Keratinocyte (primary cell): Measurements from ENCODE around the gene EIF2AK2. TPM values are rescaled to one million over a fixed set of nuclear protein-coding genes. Genes with fewer than 3 reads are reported as not detected.

Source experiments
- DNase-seq: peaks from one replicate; pipeline ENCODE4 v3.0.0-alpha.2; 2011; ENCODE audit warnings: low read depth, missing footprints, low spot score
- FAIRE-seq: peaks from 2 replicates; lab custom pipeline; 2011; peaks lifted over from hg19 to GRCh38; lab: Jason Lieb, UNC
- H2AFZ ChIP-seq: 2 replicates; pipeline ENCODE4 v1.6.0; 2012; ENCODE audit warnings: low read length, control low read depth, inconsistent platforms; ENCODE audit not compliant: control insufficient read depth
- H3K27ac ChIP-seq: 2 replicates; pipeline ENCODE4 v1.5.1; 2011; ENCODE audit warnings: low read length; ENCODE audit not compliant: control insufficient read depth, insufficient read depth
- H3K27me3 ChIP-seq: 3 replicates; pipeline ENCODE4 v1.6.0; 2011; ENCODE audit warnings: low read length; ENCODE audit not compliant: control insufficient read depth, insufficient read depth; ENCODE audit errors: extremely low read depth
- H3K36me3 ChIP-seq, 2 experiments: 2 replicates in 1 of 2; 3 replicates in 1 of 2; pipeline ENCODE4 v1.5.1; 2011; ENCODE audit warnings: low read length in 2 of 2, mild to moderate bottlenecking in 1 of 2; ENCODE audit not compliant: control insufficient read depth in 2 of 2, insufficient read depth in 2 of 2; ENCODE audit errors: extremely low read depth in 1 of 2
- H3K4me1 ChIP-seq: 3 replicates; pipeline ENCODE4 v1.5.1; 2011; ENCODE audit warnings: low read length; ENCODE audit not compliant: control insufficient read depth, insufficient read depth; ENCODE audit errors: extremely low read depth
- H3K4me2 ChIP-seq: 3 replicates; pipeline ENCODE4 v1.6.0; 2011; ENCODE audit warnings: low read depth, low read length; ENCODE audit not compliant: control insufficient read depth, insufficient read depth; ENCODE audit errors: extremely low read depth
- H3K4me3 ChIP-seq, 3 experiments: fragments of 200-600 bp in 1 of 3; sonication (generic) in 1 of 3; 2 replicates in 2 of 3; 3 replicates in 1 of 3; pipeline ENCODE4 v1.5.1; 2011 to 2016; ENCODE audit warnings: low read length in 3 of 3, mild to moderate bottlenecking in 3 of 3, control low read depth in 2 of 3, inconsistent platforms in 1 of 3, low read depth in 1 of 3, mixed read lengths in 1 of 3, mixed run types in 1 of 3, moderate library complexity in 1 of 3; ENCODE audit not compliant: control insufficient read depth in 2 of 3, insufficient read depth in 2 of 3; ENCODE audit errors: extremely low read depth in 1 of 3
- H3K79me2 ChIP-seq: 2 replicates; pipeline ENCODE4 v1.6.0; 2012; ENCODE audit warnings: low read length; ENCODE audit not compliant: control insufficient read depth, insufficient read depth
- H3K9ac ChIP-seq: 3 replicates; pipeline ENCODE4 v1.6.0; 2011; ENCODE audit warnings: low read length; ENCODE audit not compliant: control insufficient read depth, insufficient read depth; ENCODE audit errors: extremely low read depth
- H3K9me1 ChIP-seq: 3 replicates; pipeline ENCODE4 v1.6.0; 2011; ENCODE audit warnings: low read length; ENCODE audit not compliant: control insufficient read depth, insufficient read depth; ENCODE audit errors: extremely low read depth
- H3K9me3 ChIP-seq: 2 replicates; pipeline ENCODE4 v1.5.1; 2012; ENCODE audit warnings: low read depth, low read length; ENCODE audit not compliant: control insufficient read depth
- H4K20me1 ChIP-seq: 3 replicates; pipeline ENCODE4 v1.6.0; 2011; ENCODE audit warnings: low read length; ENCODE audit not compliant: control insufficient read depth, insufficient read depth; ENCODE audit errors: extremely low read depth
- EZH2 ChIP-seq: IDR thresholded peaks from one replicate; pipeline ENCODE4 v1.6.1; 2012; ENCODE audit warnings: inconsistent platforms, mild to moderate bottlenecking, low read length, moderate library complexity
- dilution Hi-C: fragments of 300-500 bp; cut with MboI; formaldehyde crosslinking; loops from one replicate; pipeline ENCODE4 v1.7.0; 2020; ENCODE audit warnings: low sequenced_read_pairs; ENCODE audit not compliant: extremely low pct_ligation_motif_present
- polyA plus RNA-seq, 5 experiments: library from polyadenylated mRNA; depleted of rRNA in 3 of 5; stranded (reverse) in 3 of 5; stranded (forward) in 1 of 5; unstranded in 1 of 5; fragments of >200 nt; gene quantifications; 1 replicate in 1 of 5; 2 replicates in 3 of 5; 3 replicates in 1 of 5; pipeline versions ENCODE4 v1.2.1 to v1.2.3, GENCODE V29; 2011 to 2012; ENCODE audit warnings: missing spikeins in 2 of 5, low read depth in 1 of 5, low replicate concordance in 1 of 5
- TF ChIP-seq, protein P1 (sequence below), 3 experiments: IDR thresholded peaks in 1 of 3; conservative IDR thresholded peaks in 1 of 3; optimal IDR thresholded peaks in 1 of 3; 2 replicates in 2 of 3; 3 replicates in 1 of 3; pipeline versions ENCODE3 to v1.5.1; 2011; ENCODE audit warnings: low read length in 3 of 3, mild to moderate bottlenecking in 3 of 3, moderate library complexity in 2 of 3, control low read depth in 1 of 3, inconsistent platforms in 1 of 3; ENCODE audit not compliant: insufficient read depth in 2 of 3; ENCODE audit errors: extremely low read depth in 1 of 3

Gene EIF2AK2
- polyA plus RNA-seq, 1 donor (not counting 4 experiments of a cell fraction or from before 2014, with no cell fraction given): 54.6 TPM

DNA sequence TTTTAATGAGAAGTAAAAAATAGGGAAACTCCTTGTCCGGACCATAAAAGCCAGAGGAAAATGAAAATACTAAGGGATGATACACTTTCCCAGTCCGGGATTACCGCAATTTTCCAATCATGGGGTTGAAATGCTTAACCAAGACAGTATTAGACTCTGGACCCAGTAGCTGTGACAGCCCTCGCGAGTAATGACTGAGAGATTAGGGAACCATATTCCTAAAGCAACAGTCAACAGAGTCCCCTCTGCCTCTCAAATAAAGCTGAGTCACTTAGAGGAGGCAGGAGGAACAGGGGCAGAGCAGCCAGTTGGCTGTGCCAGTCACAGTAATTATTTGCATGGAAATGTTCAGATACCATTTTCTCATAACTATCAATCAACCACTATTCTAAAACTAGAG is 37.6 kb downstream of the EIF2AK2 start:
- DNase-seq (no peak), FAIRE-seq (no peak)
- Histone ChIP-seq H3K79me2 (no peaks in the 10 kb centered on the region), H3K4me1 (no peaks in the 10 kb centered on the region), H4K20me1 (no peaks in the 10 kb centered on the region), H3K9me1 (no peaks in the 10 kb centered on the region), H3K9me3 (no peaks in the 10 kb centered on the region), H3K36me3 (peaks cover 6 to 19% of the 10 kb centered on the region in 2 experiments), H3K27me3 (no peaks in the 10 kb centered on the region), H3K9ac (no peak overlapping the region), H3K4me3 (no peak overlapping the region), H2AFZ (no peak overlapping the region), H3K27ac (no peak overlapping the region), H3K4me2 (no peak overlapping the region)
- no peak for TF ChIP-seq EZH2
- TF ChIP-seq, protein P1, sequence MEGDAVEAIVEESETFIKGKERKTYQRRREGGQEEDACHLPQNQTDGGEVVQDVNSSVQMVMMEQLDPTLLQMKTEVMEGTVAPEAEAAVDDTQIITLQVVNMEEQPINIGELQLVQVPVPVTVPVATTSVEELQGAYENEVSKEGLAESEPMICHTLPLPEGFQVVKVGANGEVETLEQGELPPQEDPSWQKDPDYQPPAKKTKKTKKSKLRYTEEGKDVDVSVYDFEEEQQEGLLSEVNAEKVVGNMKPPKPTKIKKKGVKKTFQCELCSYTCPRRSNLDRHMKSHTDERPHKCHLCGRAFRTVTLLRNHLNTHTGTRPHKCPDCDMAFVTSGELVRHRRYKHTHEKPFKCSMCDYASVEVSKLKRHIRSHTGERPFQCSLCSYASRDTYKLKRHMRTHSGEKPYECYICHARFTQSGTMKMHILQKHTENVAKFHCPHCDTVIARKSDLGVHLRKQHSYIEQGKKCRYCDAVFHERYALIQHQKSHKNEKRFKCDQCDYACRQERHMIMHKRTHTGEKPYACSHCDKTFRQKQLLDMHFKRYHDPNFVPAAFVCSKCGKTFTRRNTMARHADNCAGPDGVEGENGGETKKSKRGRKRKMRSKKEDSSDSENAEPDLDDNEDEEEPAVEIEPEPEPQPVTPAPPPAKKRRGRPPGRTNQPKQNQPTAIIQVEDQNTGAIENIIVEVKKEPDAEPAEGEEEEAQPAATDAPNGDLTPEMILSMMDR (optimal IDR thresholded peaks at IDR 0.05 in 1 of 3, IDR thresholded peaks at IDR 0.05 in 1 of 3, conservative IDR thresholded peaks at IDR 0.05 in 1 of 3; ENCODE audit: extremely low read depth in 1 of 3, insufficient read depth in 2 of 3, low read length in 3 of 3): no peak
- dilution Hi-C loops: no loop called here

DNA sequence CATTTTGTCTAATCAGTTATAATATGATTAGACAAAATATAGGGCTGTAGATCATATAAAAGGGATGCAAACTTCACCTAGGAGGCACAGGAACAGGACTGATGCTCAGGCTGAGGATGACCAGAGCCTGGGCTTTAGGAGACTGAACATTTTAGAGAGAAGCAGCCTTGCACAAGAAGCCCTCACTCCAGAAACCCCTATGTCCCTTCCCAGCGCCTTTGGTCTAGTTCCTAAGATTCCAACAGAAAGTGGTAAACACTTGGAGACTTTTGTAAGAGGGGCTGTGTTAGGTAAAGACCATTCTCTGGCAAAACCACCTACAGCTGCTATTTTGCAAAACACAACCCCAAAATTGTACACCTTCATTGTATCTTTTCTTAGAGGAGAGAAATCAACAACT is 39.2 kb downstream of the EIF2AK2 start:
- Histone ChIP-seq H4K20me1 (no peaks in the 10 kb centered on the region), H3K27me3 (no peaks in the 10 kb centered on the region), H3K79me2 (no peaks in the 10 kb centered on the region), H3K4me3 (no peak overlapping the region), H3K27ac (no peak overlapping the region), H3K4me1 (no peaks in the 10 kb centered on the region), H3K9ac (no peak overlapping the region), H3K36me3 (peaks cover 6 to 17% of the 10 kb centered on the region in 2 experiments), H3K4me2 (no peak overlapping the region), H3K9me3 (no peaks in the 10 kb centered on the region), H3K9me1 (no peaks in the 10 kb centered on the region), H2AFZ (no peak overlapping the region)
- TF ChIP-seq, protein P1 (optimal IDR thresholded peaks at IDR 0.05 in 1 of 3, IDR thresholded peaks at IDR 0.05 in 1 of 3, conservative IDR thresholded peaks at IDR 0.05 in 1 of 3; ENCODE audit: extremely low read depth in 1 of 3, insufficient read depth in 2 of 3, low read length in 3 of 3): no peak
- no peak for TF ChIP-seq EZH2
- FAIRE-seq (no peak), DNase-seq (no peak)
- dilution Hi-C loops: no loop called here
